Skin of body (tissue), 2 donors: ENCODE results near the gene FER. TPM values are rescaled to one million over a fixed set of nuclear protein-coding genes. Genes with fewer than 3 reads are reported as not detected.
"Not testable (repeated sequence)": the region's sequence is repeated elsewhere in the genome, so short reads cannot be mapped to it uniquely, and the experiment has no call there.

ENCODE experiments used
- DNase-seq: peaks from one replicate; lab custom pipeline; 2025; lab: John Stamatoyannopoulos, UW
- total RNA-seq: library from RNA; depleted of rRNA; stranded (reverse); fragments of >200 nt; gene quantifications from one replicate; pipeline ENCODE4 v1.2.3, GENCODE V29; 2014

The FER gene
- total RNA-seq, 1 donor from 2014 or later: 31.8 TPM

- no peak for DNase-seq
Observed at GRCh38 chr5:108878756-108879155, 131.1 kb downstream of the FER start.

DNA sequence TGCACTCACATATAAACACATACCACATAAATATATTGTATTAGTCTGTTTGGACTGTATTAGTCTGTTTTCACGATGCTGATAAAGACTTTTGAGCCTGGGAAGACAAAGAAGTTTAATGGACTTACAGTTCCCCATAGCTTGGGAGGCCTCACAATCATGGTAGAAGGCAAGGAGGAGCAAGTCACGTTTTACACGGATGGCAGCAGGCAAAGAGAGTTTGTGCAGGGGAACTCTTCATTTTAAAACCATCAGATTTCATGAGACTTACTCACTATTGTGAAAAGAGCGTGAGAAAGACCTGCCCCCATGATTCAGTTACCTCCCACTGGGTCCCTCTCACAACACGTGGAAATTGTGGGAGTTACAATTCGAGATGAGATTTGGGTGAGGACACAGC lies 133.4 kb downstream of the FER start:
- DNase-seq: no peak

- DNase-seq: peak; percentile 31
Observed at GRCh38 chr5:108884736-108885135, 137.0 kb downstream of the FER start.

- DNase-seq: no peak
Observed at GRCh38 chr5:108898257-108898656, 150.6 kb downstream of the FER start.

DNA sequence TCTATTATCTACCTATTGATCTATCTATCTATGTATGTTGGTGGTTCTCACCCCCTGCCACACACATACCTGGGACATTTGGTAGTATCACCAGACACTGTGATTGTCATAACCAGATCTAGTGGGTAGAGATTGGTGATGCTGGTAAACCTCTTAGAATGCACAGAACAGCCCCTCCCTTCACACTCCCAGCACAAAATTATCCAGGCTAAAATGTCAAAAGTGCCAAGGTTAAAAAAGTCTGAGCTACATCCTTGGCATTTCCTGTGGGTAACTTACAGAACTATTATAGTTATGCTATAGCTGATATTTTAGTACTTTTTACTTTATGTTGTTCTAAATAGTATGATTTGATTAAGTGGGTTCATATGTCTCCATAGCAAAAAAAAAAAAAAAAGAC lies 151.0 kb downstream of the FER start:
- DNase-seq: no peak

DNA sequence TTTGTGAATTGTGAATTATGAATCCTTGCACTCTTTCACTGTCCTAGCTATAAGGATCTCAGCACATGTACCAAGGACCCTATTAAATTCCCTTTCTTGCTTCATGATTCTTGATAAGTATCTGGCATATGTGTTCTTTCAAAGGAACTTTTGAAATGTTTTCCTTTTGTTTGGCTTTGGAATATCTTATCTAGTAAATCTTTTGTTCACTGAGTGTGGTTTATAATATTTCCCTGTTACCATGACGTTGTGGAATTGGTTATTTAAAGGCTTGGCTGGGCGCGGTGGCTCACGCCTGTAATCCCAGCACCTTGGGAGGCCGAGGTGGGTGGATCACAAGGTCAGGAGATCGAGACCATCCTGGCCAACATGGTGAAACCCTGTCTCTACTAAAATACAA lies 151.5 kb downstream of the FER start:
- not testable (repeated sequence) for DNase-seq

DNA sequence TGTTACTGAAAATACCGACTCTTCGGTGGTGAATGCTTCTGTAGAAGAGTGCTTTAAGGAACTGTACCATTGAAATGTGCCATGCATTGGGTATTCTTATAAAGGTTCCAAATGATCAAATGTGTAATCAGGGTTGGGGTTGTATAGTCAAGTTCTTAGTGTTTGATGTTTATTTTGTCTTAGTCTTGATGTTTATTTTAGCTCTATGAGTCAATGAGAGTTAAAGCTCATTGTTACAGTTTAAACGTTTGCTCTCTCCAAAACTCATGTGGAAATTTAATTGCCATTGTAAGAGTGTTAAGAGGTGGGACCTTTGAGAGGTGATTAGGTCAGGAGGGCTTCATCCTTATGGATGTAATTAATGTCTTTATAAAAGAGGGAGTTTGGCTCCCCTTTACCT lies 153.0 kb downstream of the FER start:
- no peak for DNase-seq

DNA sequence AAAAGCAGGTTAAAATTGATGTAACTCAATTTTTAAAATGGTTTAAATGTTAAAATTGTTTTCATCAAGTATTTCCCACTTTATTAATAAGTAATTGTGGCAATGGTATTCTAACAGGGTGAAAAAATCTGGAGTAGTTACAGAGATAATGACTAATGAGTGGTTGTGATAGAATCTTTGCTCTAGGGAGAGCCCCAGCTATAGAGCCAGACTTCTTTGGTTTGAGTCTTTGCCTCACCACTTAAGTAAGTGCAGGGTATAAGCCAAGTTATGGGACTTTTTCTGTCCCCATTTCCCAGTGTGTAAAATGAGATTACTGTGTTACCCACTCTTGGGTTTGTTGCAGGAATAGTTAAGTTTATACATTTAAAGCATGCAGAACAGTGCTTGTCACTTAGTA lies 158.1 kb downstream of the FER start:
- no peak for DNase-seq

DNA sequence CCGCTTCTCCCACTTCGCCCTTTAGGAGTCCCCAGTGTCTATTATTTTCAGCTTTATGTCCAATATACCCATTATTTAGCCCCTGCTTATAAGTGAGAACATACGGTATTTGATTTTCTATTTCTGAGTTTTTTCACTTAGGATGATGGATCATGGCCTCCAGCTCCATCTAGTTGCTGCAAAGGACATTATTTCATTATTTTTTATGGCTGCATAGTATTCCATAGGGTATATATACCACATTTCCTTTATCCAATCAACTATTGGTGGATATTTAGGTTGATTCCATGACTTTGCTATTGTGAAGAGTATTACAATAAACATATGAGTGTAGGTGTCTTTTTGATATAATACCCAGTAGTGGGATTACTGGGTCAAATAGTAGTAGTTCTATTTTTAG lies 162.9 kb downstream of the FER start:
- no peak for DNase-seq

GRCh38 chr5:108911055-108911454 lies 163.4 kb downstream of the FER start:
- no peak for DNase-seq

DNA sequence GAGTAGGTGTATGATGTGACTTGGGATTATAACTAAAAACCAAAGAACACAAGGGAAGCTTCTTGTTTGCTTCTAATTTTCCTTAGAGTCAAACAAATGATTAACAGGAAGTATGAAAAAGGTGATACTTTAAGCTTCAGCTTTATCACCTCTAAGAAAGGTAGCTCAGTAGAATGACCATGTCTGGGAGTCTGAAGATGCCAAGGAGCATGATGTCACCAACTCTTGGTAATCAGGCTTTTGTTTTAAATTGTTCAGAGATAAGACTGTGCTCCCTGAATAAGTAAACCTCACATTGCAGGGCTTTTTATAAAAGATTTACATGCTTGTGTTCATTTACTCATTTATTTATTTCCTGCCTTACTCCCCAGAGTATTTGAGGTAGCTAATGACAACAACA lies 169.9 kb downstream of the FER start:
- DNase-seq: no peak

- no peak for DNase-seq
Observed at GRCh38 chr5:108919591-108920326, 172.1 kb downstream of the FER start.

DNA sequence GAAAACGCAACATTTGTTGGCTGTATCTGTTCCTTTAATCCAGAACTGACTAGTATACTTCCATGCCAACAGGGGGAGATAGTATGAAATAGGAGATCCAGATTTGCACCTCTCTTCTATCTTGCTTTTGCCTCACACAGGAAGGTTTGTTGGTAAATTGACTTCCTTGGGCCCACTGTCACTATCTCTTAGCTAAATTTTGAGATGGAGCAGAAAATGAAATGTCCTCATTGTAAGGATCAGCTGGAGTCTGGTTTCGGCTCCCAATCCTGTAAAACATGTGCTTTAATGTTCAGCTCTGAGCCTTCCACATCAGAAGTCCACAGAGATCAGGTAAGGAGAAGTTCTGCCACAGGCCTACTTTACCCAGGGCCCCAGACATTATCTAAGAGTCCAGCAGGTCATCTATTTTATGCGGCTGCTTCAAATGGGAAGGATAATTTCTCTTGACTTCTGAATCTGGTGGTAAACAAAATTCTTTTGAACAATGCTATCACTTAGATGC lies 176.8 kb downstream of the FER start:
- DNase-seq: no peak

DNA sequence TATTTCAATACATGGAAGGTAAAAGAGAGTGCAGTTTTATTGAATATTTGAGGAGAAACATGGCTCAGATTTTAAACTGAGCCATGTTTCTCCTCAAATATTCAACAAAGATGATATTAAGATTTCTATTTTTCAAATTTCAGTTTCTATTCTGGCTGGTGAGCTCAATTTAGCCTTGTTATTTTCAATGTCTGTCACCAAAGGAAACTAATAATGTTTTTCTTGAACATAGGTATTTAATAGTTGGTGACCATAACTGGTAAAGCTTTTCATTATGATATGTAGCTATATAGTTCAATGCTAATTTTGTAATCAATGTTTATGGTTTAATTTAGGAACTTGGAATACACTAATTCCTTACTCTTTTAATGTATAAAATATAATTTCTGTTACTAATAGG lies 177.4 kb downstream of the FER start:
- DNase-seq: no peak

DNA sequence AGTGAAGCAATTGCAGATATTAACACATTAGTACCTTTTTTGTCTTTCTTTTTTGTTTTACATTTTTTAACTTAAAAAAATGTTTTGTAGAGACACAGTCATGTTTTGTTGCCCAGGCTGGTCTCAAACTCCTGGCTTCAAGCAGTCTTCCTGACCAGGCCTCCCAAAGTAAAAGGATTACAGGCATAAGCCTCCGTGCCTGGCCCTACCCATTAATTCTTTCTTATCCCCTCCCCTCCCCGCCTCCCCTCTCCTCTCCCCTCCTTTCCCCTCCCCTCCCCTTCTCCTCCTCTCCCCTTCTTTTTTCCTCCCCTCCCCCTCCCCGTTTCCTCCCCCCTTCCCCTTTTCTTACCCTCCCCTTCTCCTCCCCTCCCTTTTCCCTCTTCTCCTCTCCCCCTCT lies 182.4 kb downstream of the FER start:
- DNase-seq: no peak

DNA sequence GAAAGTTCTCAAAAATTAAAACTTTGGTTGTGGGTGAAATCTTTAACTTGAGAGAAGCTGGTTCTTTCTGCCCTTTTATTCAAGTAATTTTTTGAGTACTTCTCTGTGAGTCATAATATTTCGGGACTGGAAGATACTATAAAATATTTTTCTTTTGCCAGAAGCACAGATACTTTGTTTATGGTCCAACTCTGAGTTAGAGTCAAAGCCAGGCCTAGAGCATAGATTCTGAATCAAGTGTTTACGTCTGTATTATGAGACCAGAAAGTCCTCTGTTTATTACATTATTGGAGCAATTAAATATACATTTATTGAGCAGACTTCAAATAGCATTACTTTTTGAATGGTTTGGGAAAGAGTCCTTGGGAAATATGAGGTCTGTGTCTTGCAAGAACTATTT lies 187.9 kb downstream of the FER start:
- DNase-seq: peak; percentile 41

DNA sequence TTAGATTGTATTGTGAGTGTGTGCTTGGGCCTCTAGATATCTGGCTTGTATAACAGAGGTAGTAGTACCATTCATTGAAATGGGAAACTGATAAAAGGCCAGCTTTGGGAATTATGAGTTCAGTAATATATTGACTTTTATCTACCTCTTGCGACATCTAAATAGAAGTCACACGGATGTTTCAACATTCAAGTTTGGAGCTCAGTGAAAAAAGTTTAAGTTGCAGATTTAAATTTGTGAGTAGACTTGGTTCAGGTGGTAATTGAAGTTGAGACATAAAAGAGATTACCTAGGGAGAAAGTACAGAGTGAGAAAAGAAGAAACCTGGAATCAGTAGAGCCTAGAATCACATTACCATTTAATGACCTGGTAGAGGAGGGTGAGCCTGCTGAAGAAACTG lies 189.5 kb downstream of the FER start:
- DNase-seq: no peak

- DNase-seq: no peak
Observed at GRCh38 chr5:108940506-108940905, 192.8 kb downstream of the FER start.

- DNase-seq: no peak
Observed at GRCh38 chr5:108941746-108942145, 194.0 kb downstream of the FER start.

- no peak for DNase-seq
Observed at GRCh38 chr5:108942701-108943100, 195.0 kb downstream of the FER start.

GRCh38 chr5:108945094-108945493 lies 197.4 kb downstream of the FER start:
- DNase-seq: no peak

DNA sequence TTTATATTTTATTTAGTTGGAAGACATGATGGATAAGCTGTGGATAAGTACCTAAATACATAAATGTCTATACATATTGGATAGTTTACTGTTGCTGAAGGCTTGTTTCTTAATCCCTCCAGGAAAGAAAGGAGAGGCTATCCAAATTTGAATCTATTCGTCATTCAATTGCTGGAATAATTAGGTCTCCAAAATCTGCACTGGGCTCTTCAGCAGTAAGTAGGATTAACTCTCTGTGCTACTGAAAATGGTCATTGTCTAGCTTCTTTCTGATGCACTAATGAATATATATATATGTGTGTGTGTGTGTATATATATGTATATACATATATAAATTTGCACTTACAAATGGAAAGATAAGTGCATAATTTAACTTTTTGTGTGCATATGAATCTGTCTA lies 198.3 kb downstream of the FER start:
- DNase-seq: no peak

DNA sequence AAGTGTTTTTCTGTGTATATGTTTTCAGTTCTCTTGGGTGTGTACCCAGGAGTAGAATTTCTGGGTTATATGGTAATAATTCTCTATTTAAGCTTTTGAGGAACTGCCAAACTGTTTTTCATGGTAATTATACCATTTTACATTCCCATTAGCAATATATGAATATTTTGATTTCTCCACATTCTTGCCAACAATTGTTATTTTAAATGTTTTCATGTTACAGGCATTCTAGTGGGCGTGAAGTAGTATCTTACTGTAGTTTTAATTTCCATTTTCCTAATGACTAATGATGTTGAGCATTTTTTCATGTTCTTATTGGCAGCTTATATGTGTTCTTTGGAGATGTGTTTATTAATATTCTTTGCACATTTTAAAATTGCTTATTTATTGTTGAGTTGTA lies 199.5 kb downstream of the FER start:
- DNase-seq: no peak

GRCh38 chr5:108950276-108950675 lies 202.6 kb downstream of the FER start:
- no peak for DNase-seq
